Anterior cingulate cortex (tissue), 58 donors: ENCODE results near the gene TRAF7.

ENCODE experiments used
- DNase-seq, 58 donors: peaks; one replicate each; lab custom pipeline; 2025; lab: John Stamatoyannopoulos, UW

Gene TRAF7

DNA sequence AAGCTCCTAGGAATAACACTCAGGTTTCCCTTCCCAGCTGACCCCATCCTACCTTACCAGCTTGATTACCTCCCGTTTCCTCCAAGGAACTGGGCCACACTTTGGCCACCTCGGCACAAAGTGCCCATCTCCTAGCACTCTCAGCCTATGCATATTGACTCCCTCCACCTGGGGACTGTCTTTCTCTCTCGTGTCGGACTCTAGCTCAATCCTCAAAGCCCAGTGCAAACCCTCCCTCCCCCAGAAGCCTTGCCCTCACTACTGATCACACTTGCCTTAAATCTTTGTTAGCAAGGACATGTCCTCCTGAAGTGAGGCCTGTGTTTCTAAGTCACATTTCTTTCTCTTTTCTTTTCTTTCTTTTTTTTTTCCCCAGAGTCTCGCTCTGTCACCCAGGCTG lies 9.7 kb upstream of the TRAF7 start:
- DNase-seq: no peak

DNA sequence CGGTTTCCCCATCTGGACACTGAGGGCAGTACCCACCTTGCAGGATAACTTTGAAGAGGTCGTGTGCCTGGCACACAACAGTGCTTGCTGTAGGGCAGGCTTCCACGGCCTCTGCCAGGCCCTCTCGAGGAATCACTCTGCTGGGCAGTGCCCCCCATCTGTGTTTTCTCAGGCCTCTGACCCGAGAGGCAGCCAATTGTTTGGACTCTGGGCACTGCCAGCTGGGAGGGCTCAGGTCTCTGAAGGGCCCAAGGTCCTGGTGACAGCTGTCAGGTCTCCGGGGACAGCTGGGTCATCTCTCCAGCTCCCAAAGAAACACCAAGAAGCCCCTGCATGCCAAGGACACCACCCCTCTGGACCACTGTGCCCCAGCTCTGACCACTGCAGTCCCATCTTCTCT lies 8.2 kb upstream of the TRAF7 start:
- DNase-seq: no peak

DNA sequence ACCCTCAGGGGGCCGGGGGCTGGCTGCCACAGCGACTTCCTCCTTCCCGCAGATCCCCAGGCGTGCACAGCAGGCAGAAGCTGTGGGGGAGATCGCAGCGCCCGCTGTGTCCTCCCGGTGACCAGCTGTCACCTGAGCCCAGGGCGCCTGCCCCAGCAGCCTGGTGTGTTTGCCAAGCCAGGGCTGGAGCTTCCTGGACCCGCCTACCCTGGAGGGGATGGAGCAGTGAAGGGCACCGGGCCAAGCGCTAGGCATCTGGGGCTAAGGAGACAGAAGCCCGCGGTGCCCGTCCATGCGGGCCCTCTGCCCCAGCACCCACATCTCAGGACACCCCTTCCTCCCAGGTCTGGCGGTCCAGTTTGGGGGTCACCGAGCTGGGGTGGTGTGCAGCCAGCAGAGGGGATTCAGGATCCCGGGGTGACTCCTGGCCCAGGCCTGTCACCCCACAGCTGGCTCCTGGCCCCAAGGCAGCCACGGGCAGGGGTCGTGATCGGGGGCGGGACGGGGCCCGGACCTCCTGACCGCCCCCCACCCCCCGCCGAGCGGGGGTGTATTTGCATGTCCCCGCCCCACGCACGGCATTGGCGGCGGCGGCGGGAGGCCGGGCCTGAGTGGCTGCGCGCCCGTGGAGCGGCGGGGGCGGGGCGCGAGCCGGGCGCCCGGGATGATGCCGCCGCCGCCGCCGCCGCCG lies 7.5 kb upstream of the TRAF7 start, which contains the start of gene RAB26:
Gene RAB26 (plus strand): TSS at position 645 of the 691 bp plus-strand sequence. CDS start 159 bp downstream, outside the sequence.
- DNase-seq: peak in 51 of 58 donors; percentile 20 to 77 (median 58)

DNA sequence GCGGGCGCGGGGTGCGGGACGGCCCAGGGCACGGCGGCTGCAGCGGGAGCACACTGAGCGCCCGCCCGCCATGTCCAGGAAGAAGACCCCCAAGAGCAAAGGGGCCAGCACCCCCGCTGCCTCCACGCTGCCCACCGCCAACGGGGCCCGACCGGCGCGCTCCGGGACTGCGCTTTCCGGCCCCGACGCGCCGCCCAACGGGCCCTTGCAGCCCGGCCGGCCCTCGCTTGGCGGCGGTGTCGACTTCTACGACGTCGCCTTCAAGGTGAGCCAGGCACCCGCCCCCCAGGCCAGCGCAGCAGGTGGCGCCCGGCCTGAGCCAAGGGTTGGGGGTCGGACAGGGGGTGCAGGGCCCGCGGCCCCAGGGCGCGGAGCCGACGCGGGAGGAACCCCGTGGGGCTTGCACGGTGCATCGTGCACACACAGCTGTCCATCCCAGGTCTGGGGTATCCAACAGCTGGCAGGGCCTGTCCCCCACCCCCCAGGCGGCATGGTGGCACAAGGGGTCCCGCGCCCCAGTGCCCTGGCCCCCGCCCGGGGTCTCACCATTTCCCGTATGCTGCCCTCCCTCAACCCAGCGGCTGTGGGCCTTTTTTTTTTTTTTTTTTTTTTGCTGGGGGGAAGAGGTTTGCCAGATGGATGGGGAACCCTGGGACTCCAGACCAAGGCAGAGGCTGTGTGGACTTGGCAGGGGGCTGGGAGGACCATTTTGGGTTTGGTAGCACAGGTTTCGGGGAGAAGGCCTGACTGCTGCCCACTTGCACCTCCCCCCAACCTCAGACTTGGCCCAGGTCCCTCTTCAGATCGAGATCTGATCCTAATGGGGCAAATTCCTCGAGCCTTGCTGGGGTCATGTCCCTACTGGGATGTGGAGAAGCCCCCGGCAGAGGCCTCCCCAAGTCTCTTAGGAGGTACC lies 6.6 kb upstream of the TRAF7 start:
- DNase-seq: no peak

DNA sequence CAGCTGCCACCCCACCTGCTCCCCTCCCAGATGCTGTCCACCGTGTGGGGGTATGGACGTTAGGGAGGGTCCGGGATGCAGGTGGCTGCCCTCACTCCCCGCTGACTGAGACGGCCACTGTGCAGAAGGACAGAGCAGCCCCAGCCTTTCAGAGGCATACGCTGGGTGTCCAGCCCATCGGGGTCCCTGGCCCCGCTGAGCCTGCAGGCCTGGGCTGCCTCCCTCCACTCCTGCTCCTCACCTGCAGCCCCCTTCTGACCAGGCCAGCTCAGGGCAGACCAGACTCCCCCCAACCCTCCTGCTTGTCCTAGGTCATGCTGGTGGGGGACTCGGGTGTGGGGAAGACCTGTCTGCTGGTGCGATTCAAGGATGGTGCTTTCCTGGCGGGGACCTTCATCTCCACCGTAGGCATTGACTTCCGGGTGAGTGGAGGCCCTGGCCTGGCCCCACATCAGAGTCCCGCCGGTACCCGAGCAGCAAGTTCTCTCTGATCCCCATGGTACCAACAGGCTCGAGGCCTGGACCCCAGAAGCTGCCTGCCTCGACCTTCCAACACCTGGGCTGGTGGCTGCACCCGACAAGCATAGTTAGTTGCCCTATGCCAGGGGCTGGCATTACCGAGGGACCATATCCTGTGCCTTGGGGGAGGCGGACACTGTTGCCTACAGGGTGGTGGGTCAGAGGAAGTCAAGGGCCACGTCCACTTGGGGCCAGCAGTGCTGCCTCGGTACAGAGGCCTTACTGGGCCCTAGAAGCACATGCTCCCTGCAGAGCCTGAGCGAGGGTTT lies 5.8 kb upstream of the TRAF7 start:
- no peak for DNase-seq

DNA sequence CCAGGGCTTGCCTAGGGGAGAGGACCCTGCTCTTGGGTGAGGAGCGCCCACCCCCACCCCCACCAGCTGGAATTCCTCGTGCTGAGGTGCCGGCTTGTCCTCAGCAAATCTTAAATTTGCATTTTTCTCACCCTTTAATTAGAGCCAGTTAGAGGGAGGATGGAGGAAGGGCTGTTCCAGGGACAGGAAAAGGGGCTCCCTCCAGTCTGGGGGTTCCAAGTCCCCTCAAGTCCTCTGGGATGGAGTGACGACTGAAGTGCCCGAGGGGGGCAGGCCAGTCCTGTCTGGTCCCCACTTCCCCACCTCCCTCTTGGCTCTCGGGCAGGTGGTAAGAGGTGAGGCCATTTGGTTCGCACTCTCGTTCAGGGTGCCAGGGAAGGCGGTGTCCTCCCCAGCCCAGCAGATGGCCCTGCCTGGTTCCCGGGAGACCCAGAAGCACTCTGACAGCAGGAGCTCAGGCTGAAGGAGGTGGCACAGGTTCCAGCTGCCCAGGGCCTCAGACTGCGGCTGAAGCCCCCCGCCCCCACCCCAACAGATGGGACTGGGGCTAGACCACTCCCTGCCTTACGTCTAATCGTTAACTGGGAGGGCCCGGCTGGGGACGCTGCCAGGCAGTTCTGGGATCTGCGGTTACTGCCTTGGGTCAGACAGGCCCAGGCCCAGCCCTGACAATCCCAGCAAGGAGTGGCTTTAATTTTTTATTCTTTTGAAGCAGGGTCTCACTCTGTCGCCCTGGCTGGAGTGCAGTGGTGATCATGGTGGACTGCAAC lies 5.0 kb upstream of the TRAF7 start:
- no peak for DNase-seq

DNA sequence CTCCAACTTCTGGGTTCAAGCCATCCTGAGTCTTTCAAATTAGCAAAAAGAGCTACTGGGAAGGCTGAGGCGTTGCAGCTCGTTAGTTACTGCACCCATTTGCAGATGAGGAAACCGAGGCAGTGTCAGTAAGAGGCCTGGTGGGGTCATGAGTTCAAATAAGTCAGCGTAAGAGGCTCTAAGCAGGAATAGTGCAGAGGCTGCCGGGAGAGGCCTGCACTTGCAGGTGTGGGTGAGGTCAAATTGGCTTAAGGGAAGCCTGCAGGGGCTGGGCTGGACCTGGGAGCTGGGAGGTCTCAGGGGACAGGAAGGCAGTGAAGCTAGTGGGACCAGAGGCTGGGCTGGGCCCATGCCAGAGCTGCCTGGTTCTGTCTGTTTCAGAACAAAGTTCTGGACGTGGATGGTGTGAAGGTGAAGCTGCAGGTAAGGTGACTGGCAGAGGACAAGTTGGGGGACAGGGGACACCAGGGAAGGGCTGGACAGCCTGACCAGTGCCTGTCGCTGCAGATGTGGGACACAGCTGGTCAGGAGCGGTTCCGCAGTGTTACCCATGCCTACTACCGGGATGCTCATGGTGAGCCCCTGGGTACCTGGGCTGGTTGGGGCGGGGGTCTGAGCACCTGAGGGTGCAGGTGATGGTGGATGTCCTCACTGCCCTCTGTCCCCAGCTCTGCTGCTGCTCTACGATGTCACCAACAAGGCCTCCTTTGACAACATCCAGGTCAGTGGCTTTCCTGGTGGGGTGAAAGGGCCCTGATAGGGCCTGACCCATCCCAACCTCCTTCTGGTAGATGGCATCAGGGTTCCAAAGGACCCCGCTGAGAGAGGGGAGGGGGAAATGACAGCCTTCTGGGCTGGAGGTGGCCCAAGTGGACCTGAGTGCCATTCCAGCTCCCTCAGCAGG lies 4.1 kb upstream of the TRAF7 start:
- no peak for DNase-seq

DNA sequence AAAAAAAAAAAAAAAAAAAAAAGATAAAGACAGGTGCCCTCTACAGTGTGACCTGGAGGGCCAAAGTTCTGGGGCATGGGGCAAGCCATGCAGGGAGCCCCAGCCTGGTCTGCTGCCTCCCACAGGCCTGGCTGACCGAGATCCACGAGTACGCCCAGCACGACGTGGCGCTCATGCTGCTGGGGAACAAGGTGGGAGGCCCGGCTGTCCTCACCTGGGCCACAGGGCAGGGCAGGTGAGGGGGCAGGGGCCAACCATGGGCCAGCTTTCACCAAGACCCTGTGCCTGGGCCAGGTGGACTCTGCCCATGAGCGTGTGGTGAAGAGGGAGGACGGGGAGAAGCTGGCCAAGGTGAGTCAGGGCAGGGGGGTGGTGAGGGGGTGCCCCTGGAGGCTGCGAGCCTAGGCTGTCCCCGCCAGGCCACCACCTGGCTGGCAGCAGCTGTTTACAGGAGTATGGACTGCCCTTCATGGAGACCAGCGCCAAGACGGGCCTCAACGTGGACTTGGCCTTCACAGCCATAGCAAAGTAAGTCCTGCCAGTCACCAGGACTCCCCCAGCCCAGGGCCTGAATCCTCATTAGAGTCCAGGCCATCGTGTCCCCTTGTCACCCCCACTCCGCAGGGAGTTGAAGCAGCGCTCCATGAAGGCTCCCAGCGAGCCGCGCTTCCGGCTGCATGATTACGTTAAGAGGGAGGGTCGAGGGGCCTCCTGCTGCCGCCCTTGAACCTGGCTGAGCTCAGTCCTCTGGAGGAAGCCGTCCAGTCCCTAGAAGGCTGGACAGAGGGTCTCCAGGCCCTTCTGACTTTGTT lies 2.7 kb upstream of the TRAF7 start:
- DNase-seq: no peak

DNA sequence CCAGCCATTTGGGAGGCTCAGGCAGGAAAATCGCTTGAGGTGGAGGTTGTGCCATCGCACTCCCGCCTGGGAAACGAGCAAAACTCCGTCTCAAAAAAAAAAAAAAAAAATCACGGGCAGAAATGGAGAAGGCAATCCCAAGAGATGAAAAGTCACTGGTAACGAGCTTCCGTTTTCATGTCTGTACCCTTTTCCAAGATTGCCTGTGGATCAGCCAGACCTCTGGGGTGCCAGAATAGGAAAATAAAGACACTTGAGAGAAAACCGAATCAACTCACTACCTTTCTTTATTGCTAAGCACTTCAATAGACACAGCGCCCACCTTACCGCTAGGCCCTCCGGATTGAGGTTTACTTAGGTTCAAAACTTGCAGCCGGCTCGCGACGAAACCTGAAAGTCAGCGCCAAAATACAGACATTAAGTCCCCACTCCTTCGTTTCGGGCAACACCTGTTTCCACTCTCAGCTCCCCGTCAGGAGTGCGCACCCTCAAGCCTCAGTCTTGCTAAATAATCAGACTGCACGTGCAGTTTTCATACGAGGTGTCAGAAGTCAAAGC lies 970 bp upstream of the TRAF7 start:
- no peak for DNase-seq

DNA sequence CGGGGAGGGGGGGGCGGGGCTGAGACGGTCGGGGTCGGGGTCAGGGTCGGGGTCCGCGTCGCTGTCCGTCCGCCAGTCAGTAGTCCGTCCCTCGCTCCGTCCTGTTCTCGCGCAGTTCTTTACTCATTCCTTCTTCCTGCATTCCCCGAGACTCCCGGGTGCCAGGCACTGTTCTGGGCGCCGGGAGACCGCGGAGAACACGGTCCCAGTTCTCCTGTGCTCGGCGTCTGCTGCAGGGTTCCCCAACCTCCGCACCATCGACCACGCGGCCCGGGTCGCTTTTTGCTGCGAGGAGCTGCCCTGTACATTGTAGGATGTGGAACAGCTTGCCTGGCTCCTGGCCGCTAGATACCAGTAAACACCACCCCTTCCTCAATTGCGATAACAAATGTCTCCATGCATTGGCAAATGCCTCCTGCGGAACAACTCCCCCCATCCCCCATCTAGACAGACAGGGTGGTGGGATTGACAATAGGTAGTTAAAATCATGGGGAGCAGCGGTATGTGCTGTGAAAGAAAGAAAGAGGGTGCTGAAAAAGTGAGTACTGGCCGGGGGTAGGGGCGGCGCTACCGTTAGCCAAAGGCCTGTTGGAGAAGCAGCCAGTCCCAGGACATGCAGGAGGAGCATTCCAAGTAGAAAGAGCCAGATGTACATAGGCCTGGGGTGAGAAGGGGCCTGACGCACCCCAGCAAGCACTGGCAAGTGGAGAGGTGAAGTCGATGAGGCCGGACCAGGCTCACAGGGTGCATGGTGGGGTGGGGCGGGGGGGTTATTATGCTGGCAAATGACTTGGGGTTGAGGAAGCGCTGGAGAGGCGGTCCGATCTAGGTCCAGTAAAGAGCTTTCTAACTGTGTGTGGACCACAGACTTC lies 631 bp downstream of the TRAF7 start:
- peak in 1 of 58 donors; percentile 24 for DNase-seq

DNA sequence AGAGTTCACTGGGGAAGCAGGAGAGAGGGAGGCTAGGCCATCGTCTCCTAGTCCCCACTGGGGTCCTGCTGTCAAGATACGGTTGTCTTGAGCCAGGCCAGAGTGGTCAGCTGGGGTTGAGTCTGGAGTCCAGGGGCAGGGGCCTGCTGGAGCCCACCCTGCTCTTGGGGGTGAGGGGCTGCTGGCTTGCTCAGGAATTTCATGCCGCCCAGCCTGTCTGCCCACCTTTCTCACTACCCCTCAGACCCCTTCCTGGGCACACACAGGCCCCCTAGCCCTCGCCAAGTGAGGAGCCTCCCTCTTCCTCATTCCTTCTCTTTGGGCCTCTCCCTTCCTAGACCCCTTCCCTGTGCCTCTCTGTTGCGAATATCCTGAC lies 1.3 kb downstream of the TRAF7 start:
- DNase-seq: no peak

DNA sequence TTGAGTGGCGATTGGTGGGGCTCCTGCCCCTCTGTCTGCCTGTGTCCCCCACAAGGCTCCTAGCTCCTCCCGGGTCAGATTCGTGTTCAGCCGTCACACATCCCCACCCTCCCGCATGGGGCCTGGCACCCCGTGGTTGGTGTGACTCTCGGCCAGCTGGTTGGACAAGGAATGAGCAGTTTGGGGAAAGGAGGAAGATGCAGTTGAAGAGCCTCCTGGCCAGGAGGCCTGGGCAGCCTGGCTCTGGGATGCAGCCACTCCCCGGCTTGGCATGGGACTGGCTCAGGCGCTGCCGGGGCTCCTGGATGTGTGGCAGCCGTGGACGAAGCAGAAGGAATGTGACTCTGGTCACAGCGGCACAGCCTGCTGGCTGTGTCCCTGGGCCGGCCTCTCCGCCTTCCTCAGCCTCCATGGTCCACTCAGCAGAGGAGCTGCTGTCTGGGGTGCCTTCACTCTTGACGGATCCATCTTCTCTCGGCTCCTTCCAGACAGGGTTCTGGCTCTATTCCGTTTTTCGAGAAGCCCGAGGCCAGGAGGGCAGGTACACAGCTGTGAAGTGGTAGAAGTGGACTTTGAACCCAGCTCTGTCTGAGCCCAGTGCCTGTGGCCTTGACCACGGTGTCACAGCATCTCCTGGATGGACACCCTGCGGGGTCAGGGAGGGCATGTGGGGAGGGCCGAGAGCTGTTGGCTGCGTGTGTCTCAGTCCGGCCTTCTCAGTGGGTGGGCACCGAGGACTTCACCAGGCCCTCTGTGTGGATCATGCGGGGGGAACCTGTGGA lies 2.1 kb downstream of the TRAF7 start:
- peak in 6 of 58 donors; percentile 16 to 31 (median 23) for DNase-seq

DNA sequence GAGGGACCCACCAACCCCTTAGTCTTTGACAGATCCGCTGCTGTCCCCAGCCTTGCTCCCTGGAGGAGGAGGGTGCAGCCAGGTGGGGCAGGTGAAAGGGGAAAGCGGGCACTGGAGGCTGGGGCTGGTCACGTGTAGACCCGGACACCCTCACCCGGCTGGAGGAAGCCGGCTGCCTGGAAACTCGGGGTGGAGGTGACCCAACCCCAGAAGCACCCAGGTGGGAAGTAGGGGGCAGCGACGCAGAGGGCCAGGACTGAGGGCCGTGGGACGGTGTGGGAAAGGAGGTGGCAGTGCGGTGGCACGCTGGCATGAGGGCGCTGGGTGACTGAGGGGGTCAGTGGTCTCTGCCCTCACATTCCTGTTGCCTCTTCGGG lies 2.7 kb downstream of the TRAF7 start:
- no peak for DNase-seq

DNA sequence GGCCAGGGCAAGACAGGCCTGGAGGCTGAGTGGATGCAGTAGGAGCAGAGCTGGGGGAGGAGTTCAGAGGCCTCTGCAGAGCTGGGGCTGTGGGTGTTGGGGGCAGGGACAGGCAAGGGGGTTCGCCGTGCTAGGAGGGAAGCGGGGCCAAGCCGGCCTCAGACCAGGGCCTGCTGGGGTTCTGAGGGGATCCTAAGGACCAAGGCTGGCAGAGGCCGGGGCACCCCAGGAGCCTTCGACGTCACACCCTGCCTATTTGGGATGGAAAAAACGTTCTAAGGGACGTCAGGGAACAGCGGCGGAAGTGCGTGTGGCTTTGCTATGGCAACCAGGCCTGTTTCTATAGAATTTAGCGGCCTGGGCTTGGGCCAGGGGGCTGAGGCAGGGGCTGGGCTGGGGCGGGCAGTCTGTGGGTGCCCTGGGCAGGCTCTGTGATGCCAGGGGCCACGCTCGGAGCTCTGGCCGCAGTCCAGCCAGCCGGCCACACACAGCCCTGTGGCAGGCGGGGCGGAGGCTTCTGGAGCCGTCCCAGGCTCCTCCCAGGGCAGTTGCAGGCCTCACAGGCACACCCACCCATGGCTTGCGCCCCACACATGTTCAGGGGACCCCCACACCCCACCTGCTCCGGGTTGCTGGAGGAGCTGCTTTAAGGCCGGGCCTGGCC lies 3.7 kb downstream of the TRAF7 start:
- DNase-seq: peak in 49 of 58 donors; percentile 21 to 86 (median 64)

DNA sequence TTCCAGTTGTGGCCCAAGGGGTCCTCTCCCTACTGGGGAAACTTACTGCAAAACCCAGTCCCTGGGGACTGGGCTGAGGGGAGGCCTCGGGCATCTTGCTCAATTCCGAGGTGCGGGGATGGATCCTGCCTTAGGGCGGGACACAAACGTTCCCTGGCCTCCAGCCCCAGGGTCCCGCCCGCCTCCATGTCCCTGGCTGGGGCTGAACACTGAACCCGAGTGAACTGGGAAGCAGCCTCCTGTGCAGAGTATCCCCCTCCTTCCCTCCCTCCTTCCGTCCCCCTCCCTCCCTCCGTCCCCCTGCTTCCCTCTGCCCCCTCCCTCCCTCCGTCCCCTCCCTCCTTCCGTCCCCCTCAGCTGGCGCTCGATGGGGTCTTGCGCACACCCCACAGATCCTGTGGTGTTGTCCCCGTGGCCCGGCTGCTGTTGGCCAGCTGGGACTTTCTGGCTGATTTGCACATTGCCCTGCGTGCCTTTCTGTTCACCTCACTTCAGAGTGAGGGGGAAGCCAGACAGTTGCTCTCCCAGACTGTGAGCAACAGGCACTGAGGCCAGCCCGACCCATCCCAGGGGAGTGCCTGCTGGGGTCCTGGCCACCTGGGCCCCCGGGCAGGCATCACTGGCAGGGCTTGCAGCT lies 5.5 kb downstream of the TRAF7 start:
- DNase-seq: no peak
